Loucy (cell line): ENCODE results near the gene DDR2.

Experiments
- H2AFZ ChIP-seq: fragments of 200-600 bp; sonication (generic); 2 replicates; pipeline ENCODE4 v1.6.0; 2016; ENCODE audit warnings: antibody characterized with exemption, mild to moderate bottlenecking, low read length, moderate library complexity
- H3F3A ChIP-seq: fragments of 200-600 bp; 2 replicates; pipeline ENCODE4 v1.6.0; 2016; ENCODE audit warnings: antibody characterized with exemption, low read depth, mild to moderate bottlenecking
- H3K27me3 ChIP-seq: fragments of 200-600 bp; sonication (generic); 2 replicates; pipeline ENCODE4 v1.6.1; 2014; ENCODE audit warnings: low read length, mild to moderate bottlenecking; ENCODE audit not compliant: insufficient read depth, poor library complexity, severe bottlenecking
- H3K36me3 ChIP-seq: fragments of 200-600 bp; sonication (generic); 2 replicates; pipeline ENCODE4 v1.6.1; 2016; ENCODE audit warnings: low read length; ENCODE audit not compliant: insufficient read depth
- H3K4me1 ChIP-seq: fragments of 200-600 bp; sonication (generic); 2 replicates; pipeline ENCODE4 v1.5.1; 2014; ENCODE audit warnings: low read length, mild to moderate bottlenecking; ENCODE audit not compliant: insufficient read depth, poor library complexity, severe bottlenecking
- H3K4me2 ChIP-seq: fragments of 200-600 bp; sonication (generic); 2 replicates; pipeline ENCODE4 v1.6.0; 2014; ENCODE audit warnings: antibody characterized with exemption, low read length, low read depth, mild to moderate bottlenecking; ENCODE audit not compliant: poor library complexity, severe bottlenecking
- H3K4me3 ChIP-seq: fragments of 200-600 bp; sonication (generic); 2 replicates; pipeline ENCODE4 v1.5.1; 2014; ENCODE audit warnings: low read length, mild to moderate bottlenecking, mixed read lengths; ENCODE audit not compliant: poor library complexity, severe bottlenecking
- H3K79me2 ChIP-seq: fragments of 200-600 bp; sonication (generic); 2 replicates; pipeline ENCODE4 v1.6.1; 2014; ENCODE audit warnings: low read length; ENCODE audit not compliant: insufficient read depth
- H3K9ac ChIP-seq: fragments of 200-600 bp; sonication (generic); 2 replicates; pipeline ENCODE4 v1.6.0; 2014; ENCODE audit warnings: mild to moderate bottlenecking, low read depth, low read length, moderate library complexity; ENCODE audit not compliant: poor library complexity, severe bottlenecking
- H3K9me2 ChIP-seq: fragments of 200-600 bp; sonication (generic); replicated peaks from 2 replicates; pipeline ENCODE4 v1.6.1; 2016; ENCODE audit warnings: low read depth, low read length, mixed read lengths
- H3K9me3 ChIP-seq: fragments of 200-600 bp; sonication (generic); 2 replicates; pipeline ENCODE4 v1.6.1; 2014; ENCODE audit warnings: mild to moderate bottlenecking, antibody characterized with exemption, low read length, low read depth; ENCODE audit not compliant: insufficient read depth
- H4K20me1 ChIP-seq: fragments of 200-600 bp; sonication (generic); 2 replicates; pipeline ENCODE4 v1.6.0; 2014; ENCODE audit warnings: antibody characterized with exemption, low read length, mild to moderate bottlenecking; ENCODE audit not compliant: insufficient read depth, poor library complexity, severe bottlenecking
- EZH2phosphoT487 ChIP-seq: fragments of 200-600 bp; IDR thresholded peaks from 2 replicates; pipeline ENCODE4 v1.6.1; 2018; ENCODE audit warnings: antibody characterized with exemption, mild to moderate bottlenecking, moderate library complexity, borderline replicate concordance
- TF ChIP-seq, protein P1 (sequence below): fragments of 200-600 bp; sonication (generic); conservative IDR thresholded peaks from 2 replicates; pipeline ENCODE4 v1.5.1; 2014; ENCODE audit warnings: mild to moderate bottlenecking, antibody characterized with exemption, low read length

DDR2 gene

DNA sequence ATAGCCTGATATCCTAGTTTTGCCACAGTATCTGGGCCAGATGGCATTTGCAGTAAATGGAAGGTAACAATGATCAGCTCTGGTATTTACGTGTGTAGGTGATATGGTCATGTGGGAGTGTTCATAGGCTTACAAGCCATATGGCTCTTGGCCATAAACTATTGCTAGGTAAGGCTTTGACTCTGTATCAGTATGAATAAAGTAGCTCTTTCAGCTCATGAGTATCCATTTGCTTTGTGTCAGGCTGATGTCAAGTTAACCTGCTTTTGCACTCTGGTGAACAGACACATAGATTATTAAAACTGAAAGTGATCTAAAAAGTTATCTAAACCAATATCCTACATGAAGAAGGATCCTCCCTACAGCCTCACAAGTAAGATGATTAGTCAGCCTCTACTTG lies 69.0 kb downstream of the DDR2 start:
- Histone ChIP-seq H3K27me3 (no peaks in the 10 kb centered on the region), H3K4me1 (peaks cover 7% of the 10 kb centered on the region), H3F3A (no peaks in the 10 kb centered on the region), H3K9ac (no peak overlapping the region), H4K20me1 (no peaks in the 10 kb centered on the region), H2AFZ (no peak overlapping the region; the same call in 1 of the 2 replicates), H3K9me2 (no peaks in the 10 kb centered on the region), H3K79me2 (no peaks in the 10 kb centered on the region), H3K4me3 (no peak overlapping the region), H3K9me3 (no peaks in the 10 kb centered on the region), H3K4me2 (no peak overlapping the region), H3K36me3 (no peaks in the 10 kb centered on the region)
- TF ChIP-seq EZH2phosphoT487, result no peak
- TF ChIP-seq, protein P1, sequence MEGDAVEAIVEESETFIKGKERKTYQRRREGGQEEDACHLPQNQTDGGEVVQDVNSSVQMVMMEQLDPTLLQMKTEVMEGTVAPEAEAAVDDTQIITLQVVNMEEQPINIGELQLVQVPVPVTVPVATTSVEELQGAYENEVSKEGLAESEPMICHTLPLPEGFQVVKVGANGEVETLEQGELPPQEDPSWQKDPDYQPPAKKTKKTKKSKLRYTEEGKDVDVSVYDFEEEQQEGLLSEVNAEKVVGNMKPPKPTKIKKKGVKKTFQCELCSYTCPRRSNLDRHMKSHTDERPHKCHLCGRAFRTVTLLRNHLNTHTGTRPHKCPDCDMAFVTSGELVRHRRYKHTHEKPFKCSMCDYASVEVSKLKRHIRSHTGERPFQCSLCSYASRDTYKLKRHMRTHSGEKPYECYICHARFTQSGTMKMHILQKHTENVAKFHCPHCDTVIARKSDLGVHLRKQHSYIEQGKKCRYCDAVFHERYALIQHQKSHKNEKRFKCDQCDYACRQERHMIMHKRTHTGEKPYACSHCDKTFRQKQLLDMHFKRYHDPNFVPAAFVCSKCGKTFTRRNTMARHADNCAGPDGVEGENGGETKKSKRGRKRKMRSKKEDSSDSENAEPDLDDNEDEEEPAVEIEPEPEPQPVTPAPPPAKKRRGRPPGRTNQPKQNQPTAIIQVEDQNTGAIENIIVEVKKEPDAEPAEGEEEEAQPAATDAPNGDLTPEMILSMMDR, result no peak

DNA sequence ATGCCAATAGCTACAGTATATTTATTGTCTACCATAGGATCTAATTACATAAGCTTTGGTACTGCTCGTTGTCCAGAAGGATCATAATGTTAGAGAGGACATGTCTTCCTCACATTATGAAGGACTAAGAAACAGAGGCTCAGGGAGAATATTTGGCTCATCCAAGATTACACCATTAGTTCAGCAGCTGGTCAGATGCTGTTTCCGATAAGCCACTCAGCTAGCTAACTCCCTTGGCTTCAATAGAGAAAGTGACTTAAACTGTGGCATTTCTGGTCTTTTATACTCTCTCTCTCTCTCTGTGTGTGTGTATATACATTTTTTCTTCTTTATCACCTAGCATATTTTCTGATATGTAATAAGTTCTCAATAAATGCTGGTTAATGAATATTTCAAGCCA lies 70.4 kb downstream of the DDR2 start:
- Histone ChIP-seq H3K4me2 (no peak overlapping the region), H3K4me1 (no peaks in the 10 kb centered on the region), H3K4me3 (no peak overlapping the region), H3K36me3 (no peaks in the 10 kb centered on the region), H3K79me2 (no peaks in the 10 kb centered on the region), H2AFZ (no peak overlapping the region), H3F3A (no peaks in the 10 kb centered on the region), H3K9me2 (no peaks in the 10 kb centered on the region), H3K27me3 (no peaks in the 10 kb centered on the region), H4K20me1 (no peaks in the 10 kb centered on the region), H3K9ac (no peak overlapping the region), H3K9me3 (no peaks in the 10 kb centered on the region)
- TF ChIP-seq, protein P1, result no peak
- TF ChIP-seq EZH2phosphoT487, result no peak

DNA sequence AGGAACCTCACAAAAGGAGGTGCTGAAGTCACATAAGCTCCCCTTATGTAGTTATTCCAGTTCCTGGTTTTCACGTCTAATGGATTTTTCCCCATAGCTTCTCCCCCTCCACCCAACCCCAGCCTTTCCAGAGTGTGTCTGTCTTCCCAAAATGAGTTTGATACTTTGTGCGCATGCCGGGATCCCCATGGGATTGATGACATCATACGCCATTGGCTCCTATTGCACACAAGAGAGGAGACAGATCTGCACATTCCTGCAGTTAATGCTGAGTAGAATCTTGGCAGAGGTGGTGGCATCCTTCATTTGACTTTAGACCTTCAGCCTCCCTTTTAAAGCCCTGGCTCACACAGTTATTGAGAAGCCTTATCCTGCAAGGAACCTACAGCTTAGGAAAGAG lies 71.4 kb downstream of the DDR2 start:
- H4K20me1 ChIP-seq, result no peaks in the 10 kb centered on the region
- H3K4me3 ChIP-seq, result no peak overlapping the region
- no peaks in the 10 kb centered on the region for H3K9me3 ChIP-seq
- no peak for TF ChIP-seq EZH2phosphoT487
- TF ChIP-seq, protein P1, result no peak
- H3K9ac ChIP-seq, result no peak overlapping the region
- no peaks in the 10 kb centered on the region for H3K9me2 ChIP-seq
- no peak overlapping the region for H3K4me2 ChIP-seq
- no peaks in the 10 kb centered on the region for H3K79me2 ChIP-seq
- no peaks in the 10 kb centered on the region for H3K36me3 ChIP-seq
- no peaks in the 10 kb centered on the region for H3K27me3 ChIP-seq
- H3K4me1 ChIP-seq, result no peaks in the 10 kb centered on the region
- no peaks in the 10 kb centered on the region for H3F3A ChIP-seq
- no peak overlapping the region for H2AFZ ChIP-seq
